ENCODE data around the gene ZHX3.

Gene ZHX3

DNA sequence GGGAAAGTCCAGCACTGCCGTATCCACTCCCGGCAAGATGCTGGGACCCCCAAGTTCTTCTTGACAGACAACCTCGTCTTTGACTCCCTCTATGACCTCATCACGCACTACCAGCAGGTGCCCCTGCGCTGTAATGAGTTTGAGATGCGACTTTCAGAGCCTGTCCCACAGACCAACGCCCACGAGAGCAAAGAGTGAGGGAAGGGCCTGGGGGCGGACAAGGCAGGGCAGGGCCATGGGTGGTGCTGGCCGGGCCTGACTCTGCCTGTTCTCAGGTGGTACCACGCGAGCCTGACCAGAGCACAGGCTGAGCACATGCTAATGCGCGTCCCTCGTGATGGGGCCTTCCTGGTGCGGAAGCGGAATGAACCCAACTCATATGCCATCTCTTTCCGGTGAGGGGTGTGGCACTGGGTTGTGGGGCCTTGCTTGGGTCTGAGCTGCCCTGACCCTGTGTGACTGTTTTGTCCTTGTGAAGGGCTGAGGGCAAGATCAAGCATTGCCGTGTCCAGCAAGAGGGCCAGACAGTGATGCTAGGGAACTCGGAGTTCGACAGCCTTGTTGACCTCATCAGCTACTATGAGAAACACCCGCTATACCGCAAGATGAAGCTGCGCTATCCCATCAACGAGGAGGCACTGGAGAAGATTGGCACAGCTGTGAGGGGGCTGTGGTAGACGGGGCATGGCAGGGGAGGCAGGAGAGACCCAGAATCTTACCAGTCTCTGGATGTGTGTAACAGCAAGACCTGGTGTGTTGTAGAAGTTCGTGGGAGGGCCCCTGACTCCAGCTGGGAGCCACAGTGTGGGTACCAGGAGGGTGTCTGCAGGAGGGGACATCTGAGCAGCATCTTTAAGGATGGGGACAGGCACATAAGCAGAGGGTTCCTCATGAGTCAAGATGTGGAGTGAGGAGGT, 151.1 kb downstream of the ZHX3 start:
- Histone ChIP-seq H4K8ac (ENCODE audit: low read depth, low read length) (no peak overlapping the region), H3K9me3 (replicated peaks in 1 of 2; ENCODE audit: control insufficient read depth in 2 of 2, insufficient read depth in 1 of 2, low read depth in 1 of 2, low read length in 2 of 2) (peaks cover 0 to 2% of the 10 kb centered on the region in 2 donors), H3K27me3 (ENCODE audit: control insufficient read depth in 3 of 3, insufficient read depth in 3 of 3, low read depth in 1 of 3, low read length in 3 of 3) (no peaks in the 10 kb centered on the region), H4K91ac (ENCODE audit: low read depth, low read length, poor library complexity) (no peak overlapping the region), H3K4me2 (ENCODE audit: insufficient read depth, low read length, poor library complexity, severe bottlenecking) (no peak overlapping the region), H3K27ac (replicated peaks; ENCODE audit: low read length) (no peak overlapping the region), H3K18ac (ENCODE audit: low read length) (no peak overlapping the region), H3K23ac (ENCODE audit: low read depth, low read length, poor library complexity) (no peak overlapping the region), H3K14ac (ENCODE audit: low read length) (no peak overlapping the region), H3K9ac (ENCODE audit: low read depth, low read length, poor library complexity) (no peak overlapping the region), H2BK15ac (ENCODE audit: low read length) (no peak overlapping the region), H3K4me3 (ENCODE audit: low read length in 2 of 2) (no peak overlapping the region), H3K36me3 (replicated peaks in 1 of 2; ENCODE audit: control insufficient read depth in 2 of 2, insufficient read depth in 2 of 2, low read length in 2 of 2) (peaks cover 87 to 98% of the 10 kb centered on the region in 2 donors), H3K4me1 (ENCODE audit: control insufficient read depth in 2 of 2, insufficient read depth in 1 of 2, low read depth in 1 of 2, low read length in 2 of 2) (no peaks in the 10 kb centered on the region), H3K4ac (ENCODE audit: low read length) (no peak overlapping the region), H2AFZ (ENCODE audit: low read length) (no peak overlapping the region), H3K79me1 (ENCODE audit: low read depth, low read length) (peaks cover 11% of the 10 kb centered on the region), H2BK12ac (ENCODE audit: low read length) (no peak overlapping the region), H2BK5ac (ENCODE audit: low read length) (no peak overlapping the region), H2AK5ac (ENCODE audit: low read depth, low read length) (no peak overlapping the region), H2BK120ac (ENCODE audit: low read depth, low read length) (no peak overlapping the region)
- WGBS, 2 donors (ENCODE audit: extremely low coverage in 2 of 2, insufficient read length in 2 of 2, insufficient replicate concordance in 1 of 2) = no CpG with 5 or more reads among the region's 27 CpGs
- DNase-seq (ENCODE audit: low spot score) = no peak

DNA sequence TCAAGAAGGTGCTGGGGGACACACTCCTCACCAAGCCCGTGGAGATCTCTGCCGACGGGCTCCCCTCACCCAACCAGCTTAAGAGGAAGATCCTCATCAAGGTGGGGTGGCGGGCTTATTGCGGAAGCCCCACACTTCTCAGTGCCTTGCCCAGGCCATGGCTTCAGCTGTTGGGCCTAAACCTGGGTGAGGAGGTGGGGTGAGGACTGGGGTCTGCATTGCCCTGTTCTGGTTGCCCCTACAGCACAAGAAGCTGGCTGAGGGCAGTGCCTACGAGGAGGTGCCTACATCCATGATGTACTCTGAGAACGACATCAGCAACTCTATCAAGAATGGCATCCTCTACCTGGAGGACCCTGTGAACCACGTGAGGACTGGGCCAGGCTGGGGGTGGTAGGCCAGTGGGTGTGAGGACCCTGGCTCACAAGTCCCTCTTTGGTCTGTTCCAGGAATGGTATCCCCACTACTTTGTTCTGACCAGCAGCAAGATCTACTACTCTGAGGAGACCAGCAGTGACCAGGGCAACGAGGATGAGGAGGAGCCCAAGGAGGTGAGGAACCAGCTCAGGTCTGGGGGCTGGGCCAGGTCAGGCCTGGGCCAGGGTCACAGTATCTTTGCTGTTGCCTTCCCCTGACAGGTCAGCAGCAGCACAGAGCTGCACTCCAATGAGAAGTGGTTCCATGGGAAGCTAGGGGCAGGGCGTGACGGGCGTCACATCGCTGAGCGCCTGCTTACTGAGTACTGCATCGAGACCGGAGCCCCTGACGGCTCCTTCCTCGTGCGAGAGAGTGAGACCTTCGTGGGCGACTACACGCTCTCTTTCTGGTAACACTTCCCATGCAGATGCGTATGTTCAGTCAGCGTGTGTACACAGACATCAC, 152.3 kb downstream of the ZHX3 start:
- WGBS, 2 donors (ENCODE audit: extremely low coverage in 2 of 2, insufficient read length in 2 of 2, insufficient replicate concordance in 1 of 2) = no CpG with 5 or more reads among the region's 24 CpGs
- Histone ChIP-seq H3K4me3 (ENCODE audit: low read length in 2 of 2) (peak overlapping the region in 1 of 2 donors; percentile 12), H3K79me1 (ENCODE audit: low read depth, low read length) (peaks cover 11% of the 10 kb centered on the region), H3K4me1 (ENCODE audit: control insufficient read depth in 2 of 2, insufficient read depth in 1 of 2, low read depth in 1 of 2, low read length in 2 of 2) (no peaks in the 10 kb centered on the region), H3K27ac (replicated peaks; ENCODE audit: low read length) (no peak overlapping the region), H2BK120ac (ENCODE audit: low read depth, low read length) (no peak overlapping the region), H2BK5ac (ENCODE audit: low read length) (peak overlapping the region; percentile 19), H4K91ac (ENCODE audit: low read depth, low read length, poor library complexity) (no peak overlapping the region), H3K9ac (ENCODE audit: low read depth, low read length, poor library complexity) (no peak overlapping the region), H2AK5ac (ENCODE audit: low read depth, low read length) (no peak overlapping the region), H4K8ac (ENCODE audit: low read depth, low read length) (no peak overlapping the region), H3K4ac (ENCODE audit: low read length) (no peak overlapping the region), H2AFZ (ENCODE audit: low read length) (no peak overlapping the region), H3K4me2 (ENCODE audit: insufficient read depth, low read length, poor library complexity, severe bottlenecking) (no peak overlapping the region), H2BK15ac (ENCODE audit: low read length) (no peak overlapping the region), H2BK12ac (ENCODE audit: low read length) (no peak overlapping the region), H3K9me3 (replicated peaks in 1 of 2; ENCODE audit: control insufficient read depth in 2 of 2, insufficient read depth in 1 of 2, low read depth in 1 of 2, low read length in 2 of 2) (peaks cover 0 to 2% of the 10 kb centered on the region in 2 donors), H3K27me3 (ENCODE audit: control insufficient read depth in 3 of 3, insufficient read depth in 3 of 3, low read depth in 1 of 3, low read length in 3 of 3) (no peaks in the 10 kb centered on the region), H3K18ac (ENCODE audit: low read length) (no peak overlapping the region), H3K14ac (ENCODE audit: low read length) (no peak overlapping the region), H3K23ac (ENCODE audit: low read depth, low read length, poor library complexity) (peak overlapping the region; percentile 52), H3K36me3 (replicated peaks in 1 of 2; ENCODE audit: control insufficient read depth in 2 of 2, insufficient read depth in 2 of 2, low read length in 2 of 2) (peaks cover 84 to 100% of the 10 kb centered on the region in 2 donors)
- no peak for DNase-seq (ENCODE audit: low spot score)

DNA sequence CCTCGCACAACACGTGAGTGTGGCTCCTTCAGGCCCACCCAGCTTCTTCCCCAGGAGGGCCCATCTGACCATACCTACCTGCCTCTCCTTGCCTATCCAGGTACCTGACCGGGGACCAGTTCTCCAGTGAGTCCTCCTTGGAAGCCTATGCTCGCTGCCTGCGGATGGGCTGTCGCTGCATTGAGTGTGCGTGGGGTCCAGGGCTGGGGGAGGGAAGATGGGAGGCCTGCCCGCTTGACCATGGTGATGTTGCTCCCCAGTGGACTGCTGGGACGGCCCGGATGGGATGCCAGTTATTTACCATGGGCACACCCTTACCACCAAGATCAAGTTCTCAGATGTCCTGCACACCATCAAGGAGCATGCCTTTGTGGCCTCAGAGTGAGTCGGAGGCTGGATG, 153.7 kb downstream of the ZHX3 start:
- Histone ChIP-seq H3K27me3 (ENCODE audit: control insufficient read depth in 3 of 3, insufficient read depth in 3 of 3, low read depth in 1 of 3, low read length in 3 of 3) (no peaks in the 10 kb centered on the region), H3K27ac (replicated peaks; ENCODE audit: low read length) (no peak overlapping the region), H2AFZ (ENCODE audit: low read length) (no peak overlapping the region), H4K91ac (ENCODE audit: low read depth, low read length, poor library complexity) (no peak overlapping the region), H3K18ac (ENCODE audit: low read length) (no peak overlapping the region), H2AK5ac (ENCODE audit: low read depth, low read length) (no peak overlapping the region), H3K4me3 (ENCODE audit: low read length in 2 of 2) (no peak overlapping the region), H4K8ac (ENCODE audit: low read depth, low read length) (no peak overlapping the region), H3K4me1 (ENCODE audit: control insufficient read depth in 2 of 2, insufficient read depth in 1 of 2, low read depth in 1 of 2, low read length in 2 of 2) (no peaks in the 10 kb centered on the region), H3K36me3 (replicated peaks in 1 of 2; ENCODE audit: control insufficient read depth in 2 of 2, insufficient read depth in 2 of 2, low read length in 2 of 2) (peaks cover 77 to 100% of the 10 kb centered on the region in 2 donors), H3K14ac (ENCODE audit: low read length) (no peak overlapping the region), H2BK5ac (ENCODE audit: low read length) (no peak overlapping the region), H3K79me1 (ENCODE audit: low read depth, low read length) (peaks cover 16% of the 10 kb centered on the region), H3K4ac (ENCODE audit: low read length) (no peak overlapping the region), H3K4me2 (ENCODE audit: insufficient read depth, low read length, poor library complexity, severe bottlenecking) (no peak overlapping the region), H3K9me3 (replicated peaks in 1 of 2; ENCODE audit: control insufficient read depth in 2 of 2, insufficient read depth in 1 of 2, low read depth in 1 of 2, low read length in 2 of 2) (peaks cover 0 to 2% of the 10 kb centered on the region in 2 donors), H3K9ac (ENCODE audit: low read depth, low read length, poor library complexity) (no peak overlapping the region), H2BK120ac (ENCODE audit: low read depth, low read length) (no peak overlapping the region), H2BK15ac (ENCODE audit: low read length) (no peak overlapping the region), H2BK12ac (ENCODE audit: low read length) (no peak overlapping the region), H3K23ac (ENCODE audit: low read depth, low read length, poor library complexity) (no peak overlapping the region)
- DNase-seq (ENCODE audit: low spot score) = no peak
- WGBS, 2 donors (ENCODE audit: extremely low coverage in 2 of 2, insufficient read length in 2 of 2, insufficient replicate concordance in 1 of 2) = no CpG with 5 or more reads among the region's 11 CpGs

DNA sequence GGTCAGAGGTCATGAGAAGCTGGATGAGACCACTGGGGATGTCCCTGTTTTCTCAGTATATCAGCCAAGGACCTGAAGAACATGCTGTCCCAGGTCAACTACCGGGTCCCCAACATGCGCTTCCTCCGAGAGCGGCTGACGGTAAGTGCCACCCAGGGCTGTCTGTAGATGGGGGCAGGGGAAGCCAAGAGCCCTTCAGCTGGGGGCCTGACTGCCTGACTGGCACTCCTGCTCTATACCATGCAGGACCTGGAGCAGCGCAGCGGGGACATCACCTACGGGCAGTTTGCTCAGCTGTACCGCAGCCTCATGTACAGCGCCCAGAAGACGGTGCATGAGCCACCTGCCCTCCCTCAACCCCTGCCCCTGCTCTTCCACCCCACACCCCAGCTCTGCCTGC, 155.1 kb downstream of the ZHX3 start:
- H3K9ac ChIP-seq (ENCODE audit: low read depth, low read length, poor library complexity) = no peak overlapping the region
- H3K23ac ChIP-seq (ENCODE audit: low read depth, low read length, poor library complexity) = no peak overlapping the region
- no peak overlapping the region for H3K18ac ChIP-seq (ENCODE audit: low read length)
- no peak overlapping the region for H3K4ac ChIP-seq (ENCODE audit: low read length)
- no peak overlapping the region for H2BK120ac ChIP-seq (ENCODE audit: low read depth, low read length)
- H3K14ac ChIP-seq (ENCODE audit: low read length) = no peak overlapping the region
- H3K27ac ChIP-seq (replicated peaks; ENCODE audit: low read length) = no peak overlapping the region
- H3K9me3 ChIP-seq (replicated peaks in 1 of 2; ENCODE audit: control insufficient read depth in 2 of 2, insufficient read depth in 1 of 2, low read depth in 1 of 2, low read length in 2 of 2) = peaks cover 0 to 2% of the 10 kb centered on the region in 2 donors
- WGBS, 2 donors (ENCODE audit: extremely low coverage in 2 of 2, insufficient read length in 2 of 2, insufficient replicate concordance in 1 of 2) = no CpG with 5 or more reads among the region's 11 CpGs
- H2BK12ac ChIP-seq (ENCODE audit: low read length) = no peak overlapping the region
- H2AK5ac ChIP-seq (ENCODE audit: low read depth, low read length) = no peak overlapping the region
- no peak overlapping the region for H2AFZ ChIP-seq (ENCODE audit: low read length)
- no peak overlapping the region for H2BK15ac ChIP-seq (ENCODE audit: low read length)
- H4K91ac ChIP-seq (ENCODE audit: low read depth, low read length, poor library complexity) = no peak overlapping the region
- H3K4me2 ChIP-seq (ENCODE audit: insufficient read depth, low read length, poor library complexity, severe bottlenecking) = no peak overlapping the region
- H2BK5ac ChIP-seq (ENCODE audit: low read length) = no peak overlapping the region
- DNase-seq (ENCODE audit: low spot score) = no peak
- H3K4me1 ChIP-seq (ENCODE audit: control insufficient read depth in 2 of 2, insufficient read depth in 1 of 2, low read depth in 1 of 2, low read length in 2 of 2) = peaks cover 0 to 2% of the 10 kb centered on the region in 2 donors
- H4K8ac ChIP-seq (ENCODE audit: low read depth, low read length) = no peak overlapping the region
- H3K36me3 ChIP-seq (replicated peaks in 1 of 2; ENCODE audit: control insufficient read depth in 2 of 2, insufficient read depth in 2 of 2, low read length in 2 of 2) = peaks cover 65 to 99% of the 10 kb centered on the region in 2 donors
- no peaks in the 10 kb centered on the region for H3K27me3 ChIP-seq (ENCODE audit: control insufficient read depth in 3 of 3, insufficient read depth in 3 of 3, low read depth in 1 of 3, low read length in 3 of 3)
- H3K79me1 ChIP-seq (ENCODE audit: low read depth, low read length) = peaks cover 22% of the 10 kb centered on the region
- H3K4me3 ChIP-seq (ENCODE audit: low read length in 2 of 2) = no peak overlapping the region
